Right lobe of liver (tissue), 4 donors: ENCODE measurements around the gene ABCB8.

Source experiments
- POLR2A ChIP-seq: fragments of 450-650 bp; IDR thresholded peaks from one replicate; pipeline ENCODE4 v1.6.1; 2017; ENCODE audit warnings: antibody characterized with exemption, mild to moderate bottlenecking
- TF ChIP-seq, protein P1 (sequence below), 4 donors: fragments of 200-600 bp in 3 of 4; fragments of 450-650 bp in 1 of 4; IDR thresholded peaks; one replicate each; pipeline versions ENCODE4 v1.5.1 to v1.8.0; 2016 to 2022; ENCODE audit warnings: antibody characterized with exemption in 4 of 4, mild to moderate bottlenecking in 2 of 4
- donor health status: DM: no; HTN: no; CAD: no.
- donor health status: DM: no; HTN: no; CAD: no.
- donor health status: DM: no; HTN: yes; CAD: no.

DNA sequence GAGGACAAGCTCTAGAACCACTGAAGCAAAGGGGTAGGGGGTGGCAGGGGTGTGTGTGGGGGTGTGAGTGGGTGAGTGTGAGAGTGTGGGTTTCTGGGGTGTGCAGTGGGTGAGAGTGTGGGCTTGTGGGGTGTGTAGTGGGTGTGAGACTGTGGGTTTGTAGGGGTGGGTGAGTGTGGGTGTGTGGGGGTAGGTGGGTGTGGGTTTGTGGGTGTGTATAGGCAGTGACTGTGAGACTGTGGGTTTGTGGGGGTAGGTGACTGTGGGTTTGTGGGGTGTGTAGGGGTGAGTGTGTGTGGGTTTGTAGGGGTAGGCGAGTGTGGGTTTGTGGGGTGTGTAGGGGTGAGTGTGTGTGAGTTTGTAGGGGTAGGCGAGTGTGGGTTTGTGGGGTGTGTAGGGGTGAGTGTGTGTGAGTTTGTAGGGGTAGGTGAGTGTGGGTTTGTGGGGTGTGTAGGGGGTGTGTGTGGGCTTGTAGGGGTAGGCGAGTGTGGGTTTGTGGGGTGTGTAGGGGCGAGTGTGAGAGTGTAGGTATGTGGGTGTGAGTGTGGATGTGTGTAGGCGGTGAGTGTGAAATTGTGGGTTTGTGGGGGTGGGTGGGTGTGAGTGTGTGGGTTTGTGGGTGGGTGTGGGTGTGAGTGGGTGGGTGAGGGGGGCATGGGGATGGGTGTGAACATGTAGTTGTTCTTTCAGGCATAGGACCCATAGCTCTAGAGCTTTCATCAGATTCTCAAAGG is 28.6 kb upstream of the ABCB8 start:
- no peak for TF ChIP-seq POLR2A
- TF ChIP-seq, protein P1, sequence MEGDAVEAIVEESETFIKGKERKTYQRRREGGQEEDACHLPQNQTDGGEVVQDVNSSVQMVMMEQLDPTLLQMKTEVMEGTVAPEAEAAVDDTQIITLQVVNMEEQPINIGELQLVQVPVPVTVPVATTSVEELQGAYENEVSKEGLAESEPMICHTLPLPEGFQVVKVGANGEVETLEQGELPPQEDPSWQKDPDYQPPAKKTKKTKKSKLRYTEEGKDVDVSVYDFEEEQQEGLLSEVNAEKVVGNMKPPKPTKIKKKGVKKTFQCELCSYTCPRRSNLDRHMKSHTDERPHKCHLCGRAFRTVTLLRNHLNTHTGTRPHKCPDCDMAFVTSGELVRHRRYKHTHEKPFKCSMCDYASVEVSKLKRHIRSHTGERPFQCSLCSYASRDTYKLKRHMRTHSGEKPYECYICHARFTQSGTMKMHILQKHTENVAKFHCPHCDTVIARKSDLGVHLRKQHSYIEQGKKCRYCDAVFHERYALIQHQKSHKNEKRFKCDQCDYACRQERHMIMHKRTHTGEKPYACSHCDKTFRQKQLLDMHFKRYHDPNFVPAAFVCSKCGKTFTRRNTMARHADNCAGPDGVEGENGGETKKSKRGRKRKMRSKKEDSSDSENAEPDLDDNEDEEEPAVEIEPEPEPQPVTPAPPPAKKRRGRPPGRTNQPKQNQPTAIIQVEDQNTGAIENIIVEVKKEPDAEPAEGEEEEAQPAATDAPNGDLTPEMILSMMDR (IDR thresholded peaks at IDR 0.05) = no peak
